GF-D8 (cell line): ENCODE results near the gene ITPR3.
"Not testable (repeated sequence)": the region's sequence is repeated elsewhere in the genome, so short reads cannot be mapped to it uniquely, and the experiment has no call there.

Experiments used
- DNase-seq: peaks from one replicate; lab custom pipeline; 2025; lab: John Stamatoyannopoulos, UW

ITPR3 gene

GRCh38 chr6:33591424-33592032, 29.6 kb upstream of the ITPR3 start:
- no peak for DNase-seq

GRCh38 chr6:33592280-33592594, 28.9 kb upstream of the ITPR3 start:
- DNase-seq: no peak

GRCh38 chr6:33592595-33593413, 28.3 kb upstream of the ITPR3 start:
- DNase-seq: no peak

GRCh38 chr6:33593414-33593727, 27.8 kb upstream of the ITPR3 start:
- DNase-seq: no peak

- no peak for DNase-seq
Measured at GRCh38 chr6:33595001-33595846, 25.9 kb upstream of the ITPR3 start.

GRCh38 chr6:33596894-33597293, 24.2 kb upstream of the ITPR3 start:
- not testable (repeated sequence) for DNase-seq

- no peak for DNase-seq
Measured at GRCh38 chr6:33597551-33598322, 23.4 kb upstream of the ITPR3 start.

- DNase-seq: no peak
Measured at GRCh38 chr6:33599413-33599938, 21.6 kb upstream of the ITPR3 start.

GRCh38 chr6:33600761-33601160, 20.4 kb upstream of the ITPR3 start:
- DNase-seq: no peak

- DNase-seq: no peak
Measured at GRCh38 chr6:33602180-33602579, 18.9 kb upstream of the ITPR3 start.

GRCh38 chr6:33604941-33605854, 15.9 kb upstream of the ITPR3 start:
- DNase-seq: no peak

- no peak for DNase-seq
Measured at GRCh38 chr6:33606642-33607041, 14.5 kb upstream of the ITPR3 start.

- no peak for DNase-seq
Measured at GRCh38 chr6:33607126-33607783, 13.9 kb upstream of the ITPR3 start.

- DNase-seq: no peak
Measured at GRCh38 chr6:33607784-33608161, 13.3 kb upstream of the ITPR3 start.

- DNase-seq: no peak
Measured at GRCh38 chr6:33609019-33609418, 12.1 kb upstream of the ITPR3 start.

GRCh38 chr6:33609528-33609927, 11.6 kb upstream of the ITPR3 start:
- no peak for DNase-seq

GRCh38 chr6:33610067-33610466, 11.1 kb upstream of the ITPR3 start:
- DNase-seq: no peak

- no peak for DNase-seq
Measured at GRCh38 chr6:33610779-33611732, 10.1 kb upstream of the ITPR3 start.

GRCh38 chr6:33613146-33613794, 7.9 kb upstream of the ITPR3 start:
- no peak for DNase-seq
